Hematopoietic multipotent progenitor cell treated with erythropoietin and hydrocortisone succinate and interleukin-3 and kit ligand, for 15 days (in vitro differentiated cells): ENCODE measurements around the gene CIAO2B.
"Not testable (repeated sequence)": the region's sequence is repeated elsewhere in the genome, so short reads cannot be mapped to it uniquely, and the experiment has no call there.

Source experiments
- DNase-seq: peaks from one replicate; pipeline ENCODE4 v3.0.0-alpha.2; 2015; ENCODE audit warnings: low spot score

CIAO2B gene

DNA sequence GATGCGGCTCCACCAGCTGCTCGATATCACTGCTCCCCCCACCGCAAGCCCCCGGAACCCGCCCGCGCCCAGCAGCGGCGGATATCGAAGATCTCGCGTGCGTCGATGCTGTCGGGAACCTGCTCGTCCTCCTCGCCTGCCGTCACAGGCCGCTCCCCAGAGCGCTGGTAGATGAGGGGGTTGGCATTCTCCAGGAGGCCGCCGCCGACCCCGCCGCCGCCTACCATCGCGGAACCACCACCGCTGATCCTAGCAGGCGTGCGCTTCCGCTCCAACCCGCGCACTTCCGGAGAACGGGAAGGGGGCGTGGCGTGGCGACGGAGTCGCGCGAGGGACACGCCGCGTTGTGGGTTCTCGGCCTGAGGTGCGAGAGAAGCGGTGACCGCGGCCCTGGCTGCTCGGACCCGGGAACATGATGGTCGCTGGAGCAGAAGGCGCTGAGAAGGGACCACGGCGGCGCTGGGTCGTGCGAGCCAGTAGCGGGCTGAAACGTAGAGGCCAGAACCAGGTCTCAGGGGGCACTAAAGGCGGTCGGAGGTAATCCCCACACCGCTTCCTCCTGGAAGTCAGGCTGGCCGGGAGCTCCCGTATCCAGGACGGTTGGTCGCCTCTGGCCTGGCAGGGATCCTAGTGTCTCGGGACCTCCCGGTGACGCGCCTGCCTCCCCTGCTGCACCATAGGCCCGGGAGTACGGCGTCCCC is at the start of gene CIAO2B:
Gene CIAO2B, minus strand, starts transcription at position 265 of the 701 bp plus-strand sequence. Its CDS starts 38 bp downstream, at position 227.
- DNase-seq, result peak; percentile 87

- DNase-seq, result no peak
These were observed 48.8 kb upstream of the CIAO2B start for GRCh38 chr16:66983033-66983432.

DNA sequence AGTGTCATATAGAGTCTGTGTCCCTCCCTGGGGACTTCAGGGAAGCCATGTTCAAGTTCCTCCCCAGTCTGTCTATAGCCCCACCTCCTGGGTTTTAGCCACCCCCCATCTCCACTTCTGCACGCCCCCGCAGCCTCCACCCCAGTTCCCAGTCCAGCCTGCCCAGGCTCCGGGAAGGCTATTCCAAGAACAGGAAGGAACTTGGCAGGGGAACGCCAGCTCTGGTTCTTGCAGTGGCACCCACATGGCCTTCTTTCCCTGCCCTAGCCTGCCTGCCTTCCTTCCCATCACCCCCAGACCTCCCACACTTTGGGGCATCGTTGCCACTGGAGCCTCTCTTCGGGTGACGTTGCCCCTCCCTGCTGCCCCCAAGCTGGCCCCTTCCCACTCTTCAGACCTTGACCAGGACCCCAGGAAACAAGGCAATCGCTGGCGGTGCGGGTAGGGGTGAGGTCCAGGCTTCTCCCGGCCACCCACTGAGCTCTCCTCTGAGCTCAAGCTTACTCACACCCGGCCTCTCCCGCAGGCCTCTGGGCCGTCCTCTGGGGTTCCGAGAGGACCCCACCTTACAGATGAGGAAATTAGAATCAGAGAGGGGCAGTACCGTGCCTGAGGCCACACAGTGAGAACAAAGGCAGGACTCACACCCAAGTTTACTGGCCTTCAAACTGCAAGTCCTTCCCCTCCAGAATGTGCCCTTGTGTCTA is 45.0 kb upstream of the CIAO2B start:
- DNase-seq, result no peak

- peak; percentile 80 for DNase-seq
These were observed 43.3 kb upstream of the CIAO2B start for GRCh38 chr16:66977341-66978113.

- no peak for DNase-seq
These were observed 42.5 kb upstream of the CIAO2B start for GRCh38 chr16:66976746-66977145.

GRCh38 chr16:66975302-66975893 is 41.2 kb upstream of the CIAO2B start:
- no peak for DNase-seq

- not testable (repeated sequence) for DNase-seq
These were observed 40.7 kb upstream of the CIAO2B start for GRCh38 chr16:66974932-66975246.

- not testable (repeated sequence) for DNase-seq
These were observed 40.1 kb upstream of the CIAO2B start for GRCh38 chr16:66974156-66974931.

- DNase-seq, result no peak
These were observed 39.5 kb upstream of the CIAO2B start for GRCh38 chr16:66973716-66974115.

- DNase-seq, result no peak
These were observed 38.8 kb upstream of the CIAO2B start for GRCh38 chr16:66972983-66973382.

DNA sequence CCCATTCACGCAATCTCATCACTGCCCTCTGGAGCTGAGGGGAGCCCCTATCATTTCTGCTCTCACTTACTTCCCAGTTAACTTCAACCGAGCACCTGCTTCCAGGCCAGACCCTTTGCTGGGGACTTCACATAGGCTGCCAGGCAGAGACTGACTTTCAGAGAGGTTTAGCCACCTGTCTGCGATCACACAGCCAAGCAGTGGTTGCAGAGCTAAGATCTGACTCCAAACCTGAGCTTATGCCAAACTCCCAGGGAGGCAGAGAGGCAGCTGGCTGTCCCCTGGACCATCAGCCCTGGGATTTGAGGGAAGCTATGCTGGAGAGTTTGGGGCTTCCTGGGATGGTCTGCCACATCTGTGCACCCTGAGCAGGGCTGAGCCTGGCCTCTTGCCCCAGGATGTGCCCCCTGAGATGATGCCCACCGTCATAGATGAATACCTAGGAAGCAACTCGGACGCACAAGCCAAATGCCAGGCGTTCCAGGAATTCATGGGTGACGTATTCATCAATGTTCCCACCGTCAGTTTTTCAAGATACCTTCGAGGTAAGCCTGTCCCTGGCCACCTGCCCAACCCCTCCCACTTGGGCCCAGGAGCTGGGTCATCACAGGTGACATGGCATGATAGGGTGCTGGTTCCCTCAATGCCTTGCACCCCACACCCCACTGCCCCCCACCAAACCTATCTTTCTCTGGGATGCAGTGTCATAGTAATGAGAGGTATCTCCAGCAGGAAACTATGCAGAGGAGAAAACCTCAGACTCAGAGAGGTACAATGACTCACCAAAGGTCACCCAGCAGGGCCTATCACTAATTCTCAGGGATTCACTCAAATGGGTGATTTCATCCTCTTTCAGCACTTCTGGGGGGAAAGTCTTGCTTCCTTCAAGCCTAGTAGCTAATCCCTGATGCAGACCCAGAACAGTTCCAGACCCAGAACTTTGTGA is 36.8 kb upstream of the CIAO2B start:
- no peak for DNase-seq

GRCh38 chr16:66968847-66969246 is 34.6 kb upstream of the CIAO2B start:
- DNase-seq, result no peak

DNA sequence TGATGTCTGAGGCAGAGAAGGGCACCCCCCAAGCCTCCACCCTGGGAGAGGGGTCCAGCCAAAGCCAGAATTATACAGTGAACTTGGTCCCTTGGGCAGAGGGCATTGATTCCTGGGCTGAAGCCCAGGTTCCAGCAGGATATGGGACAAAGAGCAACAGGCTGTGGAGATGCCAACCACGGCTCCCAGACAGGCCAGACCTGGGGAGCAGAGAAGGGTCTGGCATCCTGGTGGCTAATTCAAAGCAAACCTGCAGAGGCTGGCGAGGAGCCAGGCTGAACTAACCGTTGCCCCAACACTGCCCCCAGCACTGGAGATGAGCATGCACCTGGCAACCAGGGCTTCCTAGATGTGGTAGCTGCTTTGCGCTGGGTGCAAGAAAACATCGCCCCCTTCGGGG is 29.8 kb upstream of the CIAO2B start:
- DNase-seq, result no peak

DNA sequence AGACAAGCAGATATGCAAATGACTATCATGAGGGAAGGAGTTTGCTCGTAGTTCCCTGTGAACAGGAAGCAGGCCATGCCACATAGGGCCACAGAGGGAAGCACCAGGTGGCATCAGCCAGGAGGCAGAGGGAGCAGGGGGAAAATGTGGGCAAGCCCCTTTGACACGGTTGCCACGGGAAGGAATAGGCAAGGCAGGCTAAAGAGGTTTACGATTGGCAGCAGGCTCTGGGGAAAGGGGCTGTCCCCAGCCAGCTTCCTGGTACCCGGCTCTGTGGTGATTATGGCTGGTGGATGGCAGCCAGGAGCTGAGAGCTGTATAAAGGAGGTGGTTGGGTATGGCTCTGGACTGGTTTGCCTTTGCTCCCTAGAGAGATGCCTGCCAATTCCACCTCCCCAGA is 27.7 kb upstream of the CIAO2B start:
- DNase-seq, result no peak

- peak; percentile 52 for DNase-seq
These were observed 27.0 kb upstream of the CIAO2B start, which contains the start of gene CES3 for GRCh38 chr16:66961065-66961744. Gene CES3 (plus strand): TSS chr16:66961266. CDS start chr16:66961308, 42 bp downstream.

GRCh38 chr16:66960270-66960669 is 26.1 kb upstream of the CIAO2B start:
- no peak for DNase-seq

GRCh38 chr16:66959704-66960161 is 25.5 kb upstream of the CIAO2B start:
- DNase-seq, result no peak

DNA sequence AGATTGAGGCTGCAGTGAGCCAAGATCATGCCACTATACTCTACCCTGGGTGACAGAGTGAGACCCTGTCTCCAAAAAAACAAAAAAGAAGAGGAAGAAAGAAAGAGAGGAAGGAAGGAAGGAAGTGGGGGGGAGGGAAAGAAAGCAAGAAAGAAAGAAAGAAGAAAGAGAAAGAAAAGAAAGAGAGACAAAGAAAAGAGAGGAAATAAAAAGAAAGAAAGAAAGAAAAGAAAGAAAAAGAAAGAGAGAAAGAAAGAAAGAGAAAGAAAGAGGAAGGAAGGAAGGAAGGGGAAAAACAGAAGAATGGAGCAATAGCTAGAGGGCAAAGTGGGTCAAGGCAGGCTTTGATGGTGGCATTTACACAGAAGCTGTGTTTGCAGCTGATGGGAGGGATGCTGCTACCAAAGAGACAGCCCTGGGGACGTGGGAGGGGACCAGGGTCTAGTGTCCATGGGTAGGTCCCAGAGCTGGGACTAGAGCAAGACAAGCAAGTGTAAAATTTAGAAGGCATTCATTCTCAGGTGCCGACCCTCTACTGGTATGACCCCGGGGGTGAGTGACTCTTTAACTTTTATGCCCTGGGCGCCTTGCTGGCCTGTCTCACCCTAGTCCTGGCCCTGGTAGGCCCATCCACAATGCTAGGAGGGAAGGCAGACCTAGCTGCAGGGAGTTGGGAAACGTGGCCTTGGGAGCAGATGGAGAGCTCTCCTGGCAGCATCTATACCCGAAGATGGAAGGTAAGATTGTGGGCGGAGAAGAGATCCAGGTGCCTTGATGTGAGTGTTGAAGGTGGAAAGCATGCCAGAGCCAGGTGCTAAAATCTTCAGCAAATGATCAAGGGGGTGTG is 24.9 kb upstream of the CIAO2B start:
- no peak for DNase-seq

GRCh38 chr16:66956154-66956457 is 21.9 kb upstream of the CIAO2B start:
- not testable (repeated sequence) for DNase-seq
